ENCODE data around the gene CAPZB. TPM values are rescaled to one million over a fixed set of nuclear protein-coding genes. Genes with fewer than 3 reads are reported as not detected.

CAPZB gene
- total and polyA plus RNA-seq, 4 donors = 230 to 297 (median 272) TPM

GRCh38 chr1:19360432-19360831 is 124.9 kb downstream of the CAPZB start:
- no peaks in the 10 kb centered on the region for H3K4me1 ChIP-seq (ENCODE audit: control insufficient read depth in 1 of 2, insufficient read depth in 2 of 2, low read length in 2 of 2)
- no peak overlapping the region for H3K27ac ChIP-seq (ENCODE audit: low read depth in 1 of 2, low read length in 2 of 2)
- H3K9me3 ChIP-seq (ENCODE audit: control insufficient read depth, low read length) = no peaks in the 10 kb centered on the region
- intact Hi-C loops (cut with DNase I) = no loop called here
- H3K27me3 ChIP-seq (ENCODE audit: control insufficient read depth in 1 of 2, insufficient read depth in 2 of 2, low read length in 1 of 2) = no peaks in the 10 kb centered on the region
- WGBS, 2 donors = 77 to 80% methylated on average over 11 of the region's 11 CpGs
- no peak overlapping the region for H3K4me3 ChIP-seq (ENCODE audit: low read length in 2 of 2)
- H3K36me3 ChIP-seq (ENCODE audit: control insufficient read depth in 1 of 2, insufficient read depth in 2 of 2, low read length in 1 of 2) = peaks cover 0 to 8% of the 10 kb centered on the region in 2 donors
- no peak for DNase-seq
- ATAC-seq (ENCODE audit: low FRiP score) = no peak

GRCh38 chr1:19360016-19360415 is 125.3 kb downstream of the CAPZB start:
- Histone ChIP-seq H3K36me3 (ENCODE audit: control insufficient read depth in 1 of 2, insufficient read depth in 2 of 2, low read length in 1 of 2) (peaks cover 0 to 8% of the 10 kb centered on the region in 2 donors), H3K4me1 (ENCODE audit: control insufficient read depth in 1 of 2, insufficient read depth in 2 of 2, low read length in 2 of 2) (no peaks in the 10 kb centered on the region), H3K27me3 (ENCODE audit: control insufficient read depth in 1 of 2, insufficient read depth in 2 of 2, low read length in 1 of 2) (no peaks in the 10 kb centered on the region), H3K4me3 (ENCODE audit: low read length in 2 of 2) (no peak overlapping the region), H3K27ac (ENCODE audit: low read depth in 1 of 2, low read length in 2 of 2) (no peak overlapping the region), H3K9me3 (ENCODE audit: control insufficient read depth, low read length) (no peaks in the 10 kb centered on the region)
- no peak for DNase-seq
- 44 to 51% methylated on average over 6 of the region's 6 CpGs for WGBS, 2 donors
- intact Hi-C loops (cut with DNase I) = no loop called here
- ATAC-seq (ENCODE audit: low FRiP score) = no peak

DNA sequence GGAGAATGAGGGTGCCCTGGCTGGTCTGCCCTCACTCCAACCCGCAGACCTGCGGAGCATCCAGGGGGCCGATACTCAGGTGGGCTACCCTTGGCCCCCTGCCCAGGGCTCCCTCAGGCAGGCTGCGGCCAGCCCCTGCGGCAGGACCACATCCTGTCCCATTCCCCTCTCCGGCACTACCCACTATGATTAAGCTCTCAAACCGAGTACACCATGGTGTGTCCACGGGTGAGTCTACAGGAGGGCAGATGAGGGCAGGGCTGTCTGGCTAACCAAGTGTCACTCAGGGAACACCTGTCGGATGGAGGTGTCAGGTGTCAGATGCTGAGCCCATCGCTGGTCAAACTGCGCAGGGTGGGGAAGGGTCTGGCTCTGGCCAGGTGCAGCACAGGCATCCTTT is 126.0 kb downstream of the CAPZB start:
- intact Hi-C loops (cut with DNase I) = no loop called here
- 86 to 91% methylated on average over 11 of the region's 11 CpGs for WGBS, 2 donors
- no peak overlapping the region for H3K27ac ChIP-seq (ENCODE audit: low read depth in 1 of 2, low read length in 2 of 2)

DNA sequence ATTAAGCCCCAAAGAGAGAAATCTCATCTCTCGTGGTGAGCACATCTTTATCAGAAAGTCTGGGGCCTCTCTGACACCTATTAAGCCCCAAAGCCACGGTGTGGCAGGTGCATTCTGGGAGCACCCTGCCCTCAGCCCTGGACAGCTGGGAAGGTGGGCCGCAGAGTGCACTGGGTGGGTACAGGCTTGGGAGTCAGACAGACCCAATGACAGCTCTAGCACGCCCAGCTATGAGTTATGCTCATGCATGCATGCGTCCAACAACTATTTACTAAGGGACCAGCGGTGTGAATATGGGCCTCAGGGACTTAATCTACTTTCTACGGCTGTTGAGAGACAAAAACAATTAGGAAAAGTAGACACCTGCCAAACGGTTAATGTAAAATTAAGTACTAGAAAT is 126.6 kb downstream of the CAPZB start:
- Histone ChIP-seq H3K27ac (ENCODE audit: low read depth in 1 of 2, low read length in 2 of 2) (no peak overlapping the region), H3K4me1 (ENCODE audit: control insufficient read depth in 1 of 2, insufficient read depth in 2 of 2, low read length in 2 of 2) (no peaks in the 10 kb centered on the region), H3K27me3 (ENCODE audit: control insufficient read depth in 1 of 2, insufficient read depth in 2 of 2, low read length in 1 of 2) (no peaks in the 10 kb centered on the region), H3K36me3 (ENCODE audit: control insufficient read depth in 1 of 2, insufficient read depth in 2 of 2, low read length in 1 of 2) (peaks cover 0 to 12% of the 10 kb centered on the region in 2 donors), H3K9me3 (ENCODE audit: control insufficient read depth, low read length) (no peaks in the 10 kb centered on the region), H3K4me3 (ENCODE audit: low read length in 2 of 2) (no peak overlapping the region)
- ATAC-seq (ENCODE audit: low FRiP score) (no peak), DNase-seq (no peak)
- intact Hi-C loops (cut with DNase I) = no loop called here
- 87 to 89% methylated on average over 8 of the region's 8 CpGs for WGBS, 2 donors

More for the DNA sequence above, 126.0 kb downstream of the CAPZB start:
- no peak for ATAC-seq (ENCODE audit: low FRiP score)
- peak in 1 of 2 donors; percentile 40 for DNase-seq
- peaks cover 0 to 11% of the 10 kb centered on the region in 2 donors for H3K36me3 ChIP-seq (ENCODE audit: control insufficient read depth in 1 of 2, insufficient read depth in 2 of 2, low read length in 1 of 2)
- H3K27me3 ChIP-seq (ENCODE audit: control insufficient read depth in 1 of 2, insufficient read depth in 2 of 2, low read length in 1 of 2) = no peaks in the 10 kb centered on the region
- H3K9me3 ChIP-seq (ENCODE audit: control insufficient read depth, low read length) = no peaks in the 10 kb centered on the region
- H3K4me3 ChIP-seq (ENCODE audit: low read length in 2 of 2) = no peak overlapping the region
- H3K4me1 ChIP-seq (ENCODE audit: control insufficient read depth in 1 of 2, insufficient read depth in 2 of 2, low read length in 2 of 2) = no peaks in the 10 kb centered on the region

DNA sequence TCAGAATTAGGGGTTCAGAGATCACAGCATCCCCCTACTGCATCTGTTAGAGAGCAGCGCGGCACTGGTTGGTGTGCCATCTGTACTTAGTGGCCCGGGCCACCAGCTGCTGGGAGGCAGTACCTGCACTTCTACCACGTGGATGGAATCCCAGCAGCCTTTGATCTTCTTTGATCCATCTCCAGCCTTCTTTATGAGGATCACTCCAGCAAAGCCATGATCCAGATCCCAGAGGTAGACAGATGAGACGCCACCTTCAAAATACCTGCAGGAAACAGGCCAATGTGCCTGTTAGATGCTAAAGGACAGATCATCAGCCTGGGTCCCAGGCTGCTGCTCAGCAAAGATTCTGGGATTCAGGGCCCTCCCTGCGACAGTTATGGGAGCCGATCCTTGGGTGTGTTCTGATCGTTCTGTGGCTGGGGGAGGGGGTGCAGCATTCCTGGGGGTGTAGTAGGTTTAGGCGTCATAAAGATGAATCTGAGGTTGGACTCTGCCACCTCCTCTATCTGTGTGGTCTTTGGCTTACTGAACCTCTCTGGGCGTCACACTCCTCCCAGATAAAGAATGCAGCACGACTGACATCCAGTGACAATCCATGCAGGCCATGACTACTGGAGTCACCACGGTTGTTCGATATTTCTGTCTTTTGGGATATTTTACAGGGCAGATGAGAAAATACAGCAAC is 127.9 kb downstream of the CAPZB start:
- intact Hi-C loops (cut with DNase I) = no loop called here
- ATAC-seq (ENCODE audit: low FRiP score) = no peak
- Histone ChIP-seq H3K4me3 (ENCODE audit: low read length in 2 of 2) (no peak overlapping the region), H3K27me3 (ENCODE audit: control insufficient read depth in 1 of 2, insufficient read depth in 2 of 2, low read length in 1 of 2) (no peaks in the 10 kb centered on the region), H3K4me1 (ENCODE audit: control insufficient read depth in 1 of 2, insufficient read depth in 2 of 2, low read length in 2 of 2) (no peaks in the 10 kb centered on the region), H3K9me3 (ENCODE audit: control insufficient read depth, low read length) (no peaks in the 10 kb centered on the region), H3K27ac (ENCODE audit: low read depth in 1 of 2, low read length in 2 of 2) (no peak overlapping the region), H3K36me3 (ENCODE audit: control insufficient read depth in 1 of 2, insufficient read depth in 2 of 2, low read length in 1 of 2) (peaks cover 0 to 13% of the 10 kb centered on the region in 2 donors)
- WGBS, 2 donors = 83 to 85% methylated on average over 13 of the region's 13 CpGs
- peak in 1 of 2 donors; percentile 24 for DNase-seq

DNA sequence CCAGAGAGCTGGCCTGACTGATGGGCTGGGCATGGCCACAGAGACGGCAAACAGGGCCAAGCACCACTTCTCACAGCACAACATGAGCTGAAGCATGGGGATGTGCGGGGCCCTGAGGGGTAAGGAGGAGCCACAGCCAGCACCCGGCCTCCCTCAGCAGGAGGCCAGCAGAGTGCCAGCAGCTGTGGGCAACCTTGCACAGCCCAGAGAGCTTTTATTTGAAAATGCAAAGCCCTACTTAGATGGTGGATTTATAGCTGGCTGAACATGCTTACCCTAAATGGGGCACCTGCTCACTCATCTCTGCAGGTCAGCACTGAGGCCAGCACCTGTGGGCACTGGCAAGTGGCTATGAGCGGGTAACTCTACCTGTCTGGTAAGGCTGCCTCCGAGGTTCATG is 129.1 kb downstream of the CAPZB start:
- Histone ChIP-seq H3K27me3 (ENCODE audit: control insufficient read depth in 1 of 2, insufficient read depth in 2 of 2, low read length in 1 of 2) (no peaks in the 10 kb centered on the region), H3K36me3 (ENCODE audit: control insufficient read depth in 1 of 2, insufficient read depth in 2 of 2, low read length in 1 of 2) (peaks cover 0 to 17% of the 10 kb centered on the region in 2 donors), H3K9me3 (ENCODE audit: control insufficient read depth, low read length) (no peaks in the 10 kb centered on the region), H3K27ac (ENCODE audit: low read depth in 1 of 2, low read length in 2 of 2) (no peak overlapping the region), H3K4me1 (ENCODE audit: control insufficient read depth in 1 of 2, insufficient read depth in 2 of 2, low read length in 2 of 2) (no peaks in the 10 kb centered on the region), H3K4me3 (ENCODE audit: low read length in 2 of 2) (no peak overlapping the region)
- WGBS, 2 donors = 77 to 79% methylated on average over 5 of the region's 5 CpGs
- DNase-seq (no peak), ATAC-seq (ENCODE audit: low FRiP score) (no peak)
- intact Hi-C loops (cut with DNase I) = no loop called here

GRCh38 chr1:19354531-19354981 is 130.8 kb downstream of the CAPZB start:
- no peaks in the 10 kb centered on the region for H3K4me1 ChIP-seq (ENCODE audit: control insufficient read depth in 1 of 2, insufficient read depth in 2 of 2, low read length in 2 of 2)
- no peaks in the 10 kb centered on the region for H3K27me3 ChIP-seq (ENCODE audit: control insufficient read depth in 1 of 2, insufficient read depth in 2 of 2, low read length in 1 of 2)
- intact Hi-C loops (cut with DNase I) = no loop called here
- H3K27ac ChIP-seq (ENCODE audit: low read depth in 1 of 2, low read length in 2 of 2) = no peak overlapping the region
- DNase-seq (no peak), ATAC-seq (ENCODE audit: low FRiP score) (no peak)
- peaks cover 0 to 20% of the 10 kb centered on the region in 2 donors for H3K36me3 ChIP-seq (ENCODE audit: control insufficient read depth in 1 of 2, insufficient read depth in 2 of 2, low read length in 1 of 2)
- H3K9me3 ChIP-seq (ENCODE audit: control insufficient read depth, low read length) = no peaks in the 10 kb centered on the region
- H3K4me3 ChIP-seq (ENCODE audit: low read length in 2 of 2) = no peak overlapping the region
- 74 to 79% methylated on average over 6 of the region's 6 CpGs for WGBS, 2 donors

GRCh38 chr1:19353596-19353995 is 131.7 kb downstream of the CAPZB start:
- Histone ChIP-seq H3K9me3 (ENCODE audit: control insufficient read depth, low read length) (no peaks in the 10 kb centered on the region), H3K36me3 (ENCODE audit: control insufficient read depth in 1 of 2, insufficient read depth in 2 of 2, low read length in 1 of 2) (peaks cover 0 to 20% of the 10 kb centered on the region in 2 donors), H3K27ac (ENCODE audit: low read depth in 1 of 2, low read length in 2 of 2) (no peak overlapping the region), H3K27me3 (ENCODE audit: control insufficient read depth in 1 of 2, insufficient read depth in 2 of 2, low read length in 1 of 2) (no peaks in the 10 kb centered on the region), H3K4me3 (ENCODE audit: low read length in 2 of 2) (no peak overlapping the region), H3K4me1 (ENCODE audit: control insufficient read depth in 1 of 2, insufficient read depth in 2 of 2, low read length in 2 of 2) (no peaks in the 10 kb centered on the region)
- ATAC-seq (ENCODE audit: low FRiP score) = no peak
- intact Hi-C loops (cut with DNase I) = no loop called here
- 60 to 64% methylated on average over 8 of the region's 8 CpGs for WGBS, 2 donors
- DNase-seq = no peak

- ATAC-seq (ENCODE audit: low FRiP score) (no peak), DNase-seq (no peak)
- Histone ChIP-seq H3K4me3 (ENCODE audit: low read length in 2 of 2) (no peak overlapping the region), H3K36me3 (ENCODE audit: control insufficient read depth in 1 of 2, insufficient read depth in 2 of 2, low read length in 1 of 2) (peaks cover 0 to 20% of the 10 kb centered on the region in 2 donors), H3K9me3 (ENCODE audit: control insufficient read depth, low read length) (no peaks in the 10 kb centered on the region), H3K27ac (ENCODE audit: low read depth in 1 of 2, low read length in 2 of 2) (no peak overlapping the region), H3K27me3 (ENCODE audit: control insufficient read depth in 1 of 2, insufficient read depth in 2 of 2, low read length in 1 of 2) (no peaks in the 10 kb centered on the region), H3K4me1 (ENCODE audit: control insufficient read depth in 1 of 2, insufficient read depth in 2 of 2, low read length in 2 of 2) (no peaks in the 10 kb centered on the region)
- intact Hi-C loops (cut with DNase I) = no loop called here
- WGBS, 2 donors = 83 to 85% methylated on average over 13 to 14 of the region's 14 CpGs
Measured at GRCh38 chr1:19352839-19353238, 132.5 kb downstream of the CAPZB start.

Measured in aorta (tissue), 5 donors.